GM18526 (cell line): ENCODE measurements around the gene CFDP1.

Experiments
- POLR2A ChIP-seq: IDR thresholded peaks from 3 replicates; pipeline ENCODE4 v1.6.1; 2011; ENCODE audit not compliant: insufficient read length; ENCODE audit errors: extremely low read depth

CFDP1 gene

GRCh38 chr16:75371171-75371570, 62.1 kb downstream of the CFDP1 start:
- no peak for TF ChIP-seq POLR2A

- no peak for TF ChIP-seq POLR2A
Observed at GRCh38 chr16:75364286-75364791, 69.0 kb downstream of the CFDP1 start.

- TF ChIP-seq POLR2A, result no peak
Observed at GRCh38 chr16:75362846-75363245, 70.5 kb downstream of the CFDP1 start.

- TF ChIP-seq POLR2A, result no peak
Observed at GRCh38 chr16:75361936-75362335, 71.4 kb downstream of the CFDP1 start.

GRCh38 chr16:75354170-75354569, 79.1 kb downstream of the CFDP1 start:
- no peak for TF ChIP-seq POLR2A

- no peak for TF ChIP-seq POLR2A
Observed at GRCh38 chr16:75351183-75351582, 82.1 kb downstream of the CFDP1 start.

GRCh38 chr16:75345711-75346110, 87.6 kb downstream of the CFDP1 start:
- no peak for TF ChIP-seq POLR2A

- no peak for TF ChIP-seq POLR2A
Observed at GRCh38 chr16:75343941-75344340, 89.4 kb downstream of the CFDP1 start.

- no peak for TF ChIP-seq POLR2A
Observed at GRCh38 chr16:75343286-75343685, 90.0 kb downstream of the CFDP1 start.

- TF ChIP-seq POLR2A, result no peak
Observed at GRCh38 chr16:75342308-75342811, 90.9 kb downstream of the CFDP1 start.

GRCh38 chr16:75341564-75342307, 91.6 kb downstream of the CFDP1 start:
- TF ChIP-seq POLR2A, result no peak

- TF ChIP-seq POLR2A, result no peak
Observed at GRCh38 chr16:75340741-75341491, 92.4 kb downstream of the CFDP1 start.

- TF ChIP-seq POLR2A, result no peak
Observed at GRCh38 chr16:75337430-75337829, 95.9 kb downstream of the CFDP1 start.

GRCh38 chr16:75336521-75336920, 96.8 kb downstream of the CFDP1 start:
- no peak for TF ChIP-seq POLR2A

GRCh38 chr16:75333721-75334163, 99.6 kb downstream of the CFDP1 start:
- no peak for TF ChIP-seq POLR2A

- TF ChIP-seq POLR2A, result no peak
Observed at GRCh38 chr16:75329943-75330342, 103.4 kb downstream of the CFDP1 start.
